ENCODE results near the gene PRKN.

PRKN gene

DNA sequence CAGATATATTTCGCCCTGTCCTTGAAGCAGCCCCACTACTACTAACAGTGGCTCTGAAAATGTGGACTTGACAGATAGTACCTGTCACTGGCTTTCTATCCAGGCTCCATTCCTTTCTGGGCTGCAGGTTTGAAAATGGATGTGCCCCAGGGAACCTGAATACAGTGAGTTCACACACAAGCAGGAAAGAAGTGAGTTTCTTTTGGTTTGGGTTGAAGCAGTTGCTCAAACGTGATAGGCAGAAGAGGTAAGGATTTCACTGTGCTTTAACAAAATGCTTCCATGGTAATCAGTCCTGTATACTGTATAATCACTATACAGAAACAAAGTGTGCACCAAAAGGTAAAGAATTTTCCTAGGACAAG lies 382.9 kb downstream of the PRKN start:
- Histone ChIP-seq H2AFZ (ENCODE audit: low read length) (no peak overlapping the region), H3K27ac (ENCODE audit: low read length) (no peak overlapping the region), H3K4me1 (ENCODE audit: low read length) (no peaks in the 10 kb centered on the region), H3K9ac (ENCODE audit: low read length) (no peak overlapping the region), H3K79me2 (ENCODE audit: low read length) (no peaks in the 10 kb centered on the region), H3F3A (ENCODE audit: insufficient read depth, low read length) (no peaks in the 10 kb centered on the region), H3K4me2 (ENCODE audit: low read depth, low read length) (no peak overlapping the region), H3K4me3 (ENCODE audit: low read length) (no peak overlapping the region), H3K27me3 (replicated peaks; ENCODE audit: insufficient read depth, low read length) (no peaks in the 10 kb centered on the region), H3K9me2 (replicated peaks; ENCODE audit: insufficient read depth, low read length) (no peaks in the 10 kb centered on the region), H3K36me3 (replicated peaks; ENCODE audit: insufficient read depth, low read length) (no peaks in the 10 kb centered on the region), H4K20me1 (ENCODE audit: insufficient read depth, low read length) (no peaks in the 10 kb centered on the region), H3K9me3 (replicated peaks; ENCODE audit: insufficient read depth, low read length) (no peaks in the 10 kb centered on the region)
- TF ChIP-seq EZH2 (optimal IDR thresholded peaks at IDR 0.05; ENCODE audit: low read depth, low read length): no peak
- no peak for TF ChIP-seq CTCF (IDR thresholded peaks at IDR 0.05; ENCODE audit: low read length)
- no peak for TF ChIP-seq EZH2phosphoT487 (IDR thresholded peaks at IDR 0.05; ENCODE audit: low read length)
- no peak for DNase-seq

- Histone ChIP-seq H3K36me3 (replicated peaks; ENCODE audit: insufficient read depth, low read length) (no peaks in the 10 kb centered on the region), H3K4me2 (ENCODE audit: low read depth, low read length) (no peak overlapping the region), H3F3A (ENCODE audit: insufficient read depth, low read length) (no peaks in the 10 kb centered on the region), H3K27me3 (replicated peaks; ENCODE audit: insufficient read depth, low read length) (no peaks in the 10 kb centered on the region), H4K20me1 (ENCODE audit: insufficient read depth, low read length) (no peaks in the 10 kb centered on the region), H3K79me2 (ENCODE audit: low read length) (no peaks in the 10 kb centered on the region), H3K9me3 (replicated peaks; ENCODE audit: insufficient read depth, low read length) (no peaks in the 10 kb centered on the region), H3K27ac (ENCODE audit: low read length) (no peak overlapping the region), H3K9ac (ENCODE audit: low read length) (no peak overlapping the region), H3K4me3 (ENCODE audit: low read length) (no peak overlapping the region), H2AFZ (ENCODE audit: low read length) (no peak overlapping the region), H3K4me1 (ENCODE audit: low read length) (no peaks in the 10 kb centered on the region), H3K9me2 (replicated peaks; ENCODE audit: insufficient read depth, low read length) (no peaks in the 10 kb centered on the region)
- TF ChIP-seq EZH2phosphoT487 (IDR thresholded peaks at IDR 0.05; ENCODE audit: low read length) (no peak), EZH2 (optimal IDR thresholded peaks at IDR 0.05; ENCODE audit: low read depth, low read length) (no peak), CTCF (IDR thresholded peaks at IDR 0.05; ENCODE audit: low read length) (no peak)
- DNase-seq: no peak
These were observed 383.5 kb downstream of the PRKN start for GRCh38 chr6:162343936-162344645.

DNA sequence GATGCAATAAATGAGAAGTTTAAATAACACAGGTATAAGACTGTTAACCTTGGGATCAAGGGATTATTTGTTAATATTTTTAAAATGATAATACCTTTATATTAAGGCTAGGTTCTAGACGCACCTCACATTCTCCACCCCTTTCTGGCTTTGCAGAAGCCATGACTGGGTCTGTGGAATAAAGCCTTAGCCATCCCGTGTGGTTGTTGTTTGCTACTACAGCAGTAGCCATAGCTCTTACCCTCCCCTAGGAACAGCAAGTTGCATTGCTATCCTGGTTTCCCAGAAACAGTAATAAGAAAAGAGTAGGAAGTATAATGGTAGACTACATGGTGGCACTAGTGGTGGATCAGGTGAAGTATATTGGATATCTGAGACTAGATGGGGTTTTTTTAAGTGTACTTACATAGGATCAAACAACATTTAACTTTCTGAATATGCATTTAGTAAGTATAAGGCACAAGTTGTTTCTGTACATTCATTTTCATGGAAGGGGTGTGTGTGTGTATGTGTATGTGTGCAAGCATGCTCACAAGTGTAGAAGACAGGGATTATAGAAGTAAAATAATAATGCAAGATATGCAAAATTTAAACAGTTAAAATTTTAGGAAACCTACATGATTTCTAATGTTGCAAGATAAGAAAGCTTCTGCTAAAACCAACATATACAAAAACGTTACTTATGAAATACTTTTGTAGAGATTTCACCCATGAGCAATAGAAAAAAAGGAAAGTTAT lies 384.2 kb downstream of the PRKN start:
- no peaks in the 10 kb centered on the region for H3K4me1 ChIP-seq (ENCODE audit: low read length)
- H3K4me3 ChIP-seq (ENCODE audit: low read length): no peak overlapping the region
- no peak for TF ChIP-seq EZH2phosphoT487 (IDR thresholded peaks at IDR 0.05; ENCODE audit: low read length)
- TF ChIP-seq CTCF (IDR thresholded peaks at IDR 0.05; ENCODE audit: low read length): no peak
- no peak for TF ChIP-seq EZH2 (optimal IDR thresholded peaks at IDR 0.05; ENCODE audit: low read depth, low read length)
- no peak overlapping the region for H3K4me2 ChIP-seq (ENCODE audit: low read depth, low read length)
- H3K27ac ChIP-seq (ENCODE audit: low read length): no peak overlapping the region
- H3K9me3 ChIP-seq (replicated peaks; ENCODE audit: insufficient read depth, low read length): no peaks in the 10 kb centered on the region
- H2AFZ ChIP-seq (ENCODE audit: low read length): no peak overlapping the region
- H3K36me3 ChIP-seq (replicated peaks; ENCODE audit: insufficient read depth, low read length): no peaks in the 10 kb centered on the region
- no peaks in the 10 kb centered on the region for H4K20me1 ChIP-seq (ENCODE audit: insufficient read depth, low read length)
- H3K27me3 ChIP-seq (replicated peaks; ENCODE audit: insufficient read depth, low read length): no peaks in the 10 kb centered on the region
- no peaks in the 10 kb centered on the region for H3F3A ChIP-seq (ENCODE audit: insufficient read depth, low read length)
- H3K9me2 ChIP-seq (replicated peaks; ENCODE audit: insufficient read depth, low read length): no peaks in the 10 kb centered on the region
- no peak overlapping the region for H3K9ac ChIP-seq (ENCODE audit: low read length)
- no peaks in the 10 kb centered on the region for H3K79me2 ChIP-seq (ENCODE audit: low read length)
- DNase-seq: no peak
